HEK293T (cell line): ENCODE results near the gene COL23A1.

Source experiments
- CTCF ChIA-PET: fragments of 350-600 bp; formaldehyde crosslinking; extraction: SDS; loops from one replicate; lab custom pipeline; 2021; ENCODE audit warnings: antibody characterized with exemption, inconsistent platforms; lab: Yijun Ruan, JAX
- POLR2A ChIA-PET: fragments of 350-600 bp; formaldehyde crosslinking; extraction: SDS; loops from one replicate; lab custom pipeline; 2020; ENCODE audit warnings: antibody characterized with exemption, inconsistent platforms; lab: Yijun Ruan, JAX
- DNase-seq: peaks from one replicate; pipeline ENCODE4 v3.0.0; 2012; ENCODE audit warnings: mixed read lengths; ENCODE audit errors: extremely low spot score
- ARNT ChIP-seq: fragments of 450-650 bp; IDR thresholded peaks from 2 replicates; pipeline ENCODE4 v1.6.1; 2017; ENCODE audit warnings: mild to moderate bottlenecking
- BHLHE40 ChIP-seq: fragments of 450-650 bp; IDR thresholded peaks from 2 replicates; pipeline ENCODE4 v1.6.1; 2016; ENCODE audit warnings: mild to moderate bottlenecking, moderate library complexity, borderline replicate concordance
- CTBP1 ChIP-seq: fragments of 450-650 bp; IDR thresholded peaks from 2 replicates; pipeline ENCODE4 v1.6.1; 2016; ENCODE audit warnings: borderline replicate concordance
- ELF4 ChIP-seq: fragments of 450-650 bp; IDR thresholded peaks from 2 replicates; pipeline ENCODE4 v1.6.1; 2017; ENCODE audit warnings: antibody characterized with exemption
- FOXA1 ChIP-seq: fragments of 450-650 bp; IDR thresholded peaks from 2 replicates; pipeline ENCODE4 v1.6.1; 2016; ENCODE audit warnings: mild to moderate bottlenecking
- FOXK2 ChIP-seq: fragments of 450-650 bp; IDR thresholded peaks from 2 replicates; pipeline ENCODE4 v1.6.1; 2016; ENCODE audit warnings: mild to moderate bottlenecking
- FOXM1 ChIP-seq: fragments of 450-650 bp; IDR thresholded peaks from 2 replicates; pipeline ENCODE4 v1.6.1; 2017; ENCODE audit warnings: mild to moderate bottlenecking, borderline replicate concordance
- HDGF ChIP-seq: fragments of 450-650 bp; IDR thresholded peaks from 2 replicates; pipeline ENCODE4 v1.6.1; 2017; ENCODE audit warnings: antibody characterized with exemption, borderline replicate concordance
- L3MBTL2 ChIP-seq: fragments of 450-650 bp; conservative IDR thresholded peaks from 2 replicates; pipeline ENCODE4 v1.6.1; 2016; ENCODE audit warnings: mild to moderate bottlenecking
- LEF1 ChIP-seq: fragments of 450-650 bp; IDR thresholded peaks from 2 replicates; pipeline ENCODE4 v1.6.1; 2017; ENCODE audit warnings: mild to moderate bottlenecking, borderline replicate concordance
- NFRKB ChIP-seq: fragments of 450-650 bp; IDR thresholded peaks from 2 replicates; pipeline ENCODE4 v1.6.1; 2016; ENCODE audit warnings: mild to moderate bottlenecking, moderate library complexity
- PKNOX1 ChIP-seq: fragments of 450-650 bp; IDR thresholded peaks from 2 replicates; pipeline ENCODE4 v1.6.1; 2016
- SP1 ChIP-seq: fragments of 450-650 bp; IDR thresholded peaks from 2 replicates; pipeline ENCODE4 v1.6.1; 2017
- SUZ12 ChIP-seq: fragments of 450-650 bp; IDR thresholded peaks from 2 replicates; pipeline ENCODE4 v1.6.1; 2016; ENCODE audit warnings: mild to moderate bottlenecking
- TARDBP ChIP-seq: fragments of 450-650 bp; IDR thresholded peaks from 2 replicates; pipeline ENCODE4 v1.6.1; 2016
- ZNF384 ChIP-seq: fragments of 450-650 bp; IDR thresholded peaks from 2 replicates; pipeline ENCODE4 v1.6.1; 2016

The COL23A1 gene

GRCh38 chr5:178476972-178477754 lies 113.0 kb downstream of the COL23A1 start:
- ChIA-PET CTCF (no interaction called here), POLR2A (no interaction called here)
- no peak for DNase-seq
- TF ChIP-seq PKNOX1, result no peak
- no peak for TF ChIP-seq CTBP1
- TF ChIP-seq FOXA1, result no peak
- TF ChIP-seq SP1, result no peak

GRCh38 chr5:178476531-178476930 lies 113.7 kb downstream of the COL23A1 start:
- CTCF ChIA-PET, result no interaction called here
- TF ChIP-seq FOXK2 (no peak), ARNT (no peak), TARDBP (no peak), LEF1 (no peak), HDGF (no peak), PKNOX1 (no peak), CTBP1 (no peak), ELF4 (no peak), ZNF384 (no peak), BHLHE40 (no peak), SUZ12 (no peak)
- no peak for DNase-seq
- POLR2A ChIA-PET, result no interaction called here

- POLR2A ChIA-PET, result no interaction called here
- DNase-seq, result no peak
- TF ChIP-seq LEF1, result no peak
- TF ChIP-seq SP1, result no peak
- TF ChIP-seq FOXK2, result no peak
- no peak for TF ChIP-seq ELF4
- no peak for TF ChIP-seq CTBP1
- no peak for TF ChIP-seq HDGF
- TF ChIP-seq L3MBTL2, result no peak
- TF ChIP-seq ZNF384, result no peak
- TF ChIP-seq BHLHE40, result no peak
- TF ChIP-seq TARDBP, result no peak
- no peak for TF ChIP-seq FOXM1
- CTCF ChIA-PET, result no interaction called here
Observed at GRCh38 chr5:178475422-178475821, 114.8 kb downstream of the COL23A1 start.

- ChIA-PET CTCF (interaction anchor here (3.8 kb wide), 1 partner anchor 13 kb away, joined by 32 read pairs; no protein-coding TSS in a partner anchor), POLR2A (no interaction called here)
- DNase-seq, result no peak
- no peak for TF ChIP-seq L3MBTL2
- TF ChIP-seq HDGF, result no peak
- TF ChIP-seq FOXM1, result no peak
Observed at GRCh38 chr5:178474562-178475184, 115.5 kb downstream of the COL23A1 start.

- DNase-seq, result no peak
- POLR2A ChIA-PET, result no interaction called here
- CTCF ChIA-PET, result interaction anchor here (3.8 kb wide), 1 partner anchor 12 kb away, joined by 32 read pairs; no protein-coding TSS in a partner anchor
- TF ChIP-seq TARDBP, result no peak
- TF ChIP-seq FOXM1, result no peak
- no peak for TF ChIP-seq SP1
- no peak for TF ChIP-seq FOXK2
- no peak for TF ChIP-seq CTBP1
- no peak for TF ChIP-seq NFRKB
- no peak for TF ChIP-seq HDGF
- TF ChIP-seq LEF1, result no peak
- TF ChIP-seq BHLHE40, result no peak
- no peak for TF ChIP-seq ELF4
- no peak for TF ChIP-seq FOXA1
- TF ChIP-seq L3MBTL2, result no peak
- TF ChIP-seq ARNT, result no peak
- no peak for TF ChIP-seq PKNOX1
- TF ChIP-seq ZNF384, result no peak
- no peak for TF ChIP-seq SUZ12
Observed at GRCh38 chr5:178473854-178474253, 116.3 kb downstream of the COL23A1 start.

GRCh38 chr5:178472138-178472537 lies 118.1 kb downstream of the COL23A1 start:
- DNase-seq, result no peak
- POLR2A ChIA-PET, result no interaction called here
- TF ChIP-seq ELF4, result no peak
- TF ChIP-seq HDGF, result no peak
- no peak for TF ChIP-seq ZNF384
- TF ChIP-seq BHLHE40, result no peak
- TF ChIP-seq L3MBTL2, result no peak
- TF ChIP-seq PKNOX1, result no peak
- TF ChIP-seq SP1, result no peak
- no peak for TF ChIP-seq TARDBP
- TF ChIP-seq FOXM1, result no peak
- no peak for TF ChIP-seq SUZ12
- no peak for TF ChIP-seq CTBP1
- no peak for TF ChIP-seq ARNT
- TF ChIP-seq LEF1, result no peak
- CTCF ChIA-PET, result interaction anchor here (0.7 to 3.8 kb wide), 2 partner anchors 11 to 80 kb away, joined by 4 to 32 read pairs; no protein-coding TSS in a partner anchor
